Measurements from ENCODE around the gene CIT.

CIT gene

GRCh38 chr12:119803381-119803791 lies 73.7 kb downstream of the CIT start:
- no peak for DNase-seq

GRCh38 chr12:119802472-119802871 lies 74.6 kb downstream of the CIT start:
- no peak for DNase-seq

- DNase-seq: no peak
Measured at GRCh38 chr12:119797090-119797489, 80.0 kb downstream of the CIT start.

- no peak for DNase-seq
Measured at GRCh38 chr12:119796292-119796691, 80.8 kb downstream of the CIT start.

- DNase-seq: no peak
Measured at GRCh38 chr12:119791453-119791852, 85.7 kb downstream of the CIT start.

- DNase-seq: no peak
Measured at GRCh38 chr12:119788786-119789185, 88.3 kb downstream of the CIT start.

GRCh38 chr12:119786539-119786938 lies 90.6 kb downstream of the CIT start:
- DNase-seq: no peak

- DNase-seq: no peak
Measured at GRCh38 chr12:119784673-119785072, 92.4 kb downstream of the CIT start.

GRCh38 chr12:119783787-119784186 lies 93.3 kb downstream of the CIT start:
- DNase-seq: no peak

- no peak for DNase-seq
Measured at GRCh38 chr12:119781804-119782203, 95.3 kb downstream of the CIT start.

GRCh38 chr12:119780786-119781434 lies 96.2 kb downstream of the CIT start:
- no peak for DNase-seq

- DNase-seq: no peak
Measured at GRCh38 chr12:119775246-119775895, 101.7 kb downstream of the CIT start.

GRCh38 chr12:119772431-119772830 lies 104.7 kb downstream of the CIT start:
- no peak for DNase-seq

GRCh38 chr12:119770146-119770545 lies 107.0 kb downstream of the CIT start:
- DNase-seq: no peak

GRCh38 chr12:119762619-119763018 lies 114.5 kb downstream of the CIT start:
- DNase-seq: no peak

- no peak for DNase-seq
Measured at GRCh38 chr12:119758722-119759121, 118.4 kb downstream of the CIT start.

GRCh38 chr12:119758234-119758633 lies 118.9 kb downstream of the CIT start:
- DNase-seq: no peak

- DNase-seq: no peak
Measured at GRCh38 chr12:119751961-119752360, 125.2 kb downstream of the CIT start.

GRCh38 chr12:119749666-119750065 lies 127.5 kb downstream of the CIT start:
- DNase-seq: no peak

GRCh38 chr12:119748497-119748896 lies 128.6 kb downstream of the CIT start:
- no peak for DNase-seq

- DNase-seq: no peak
Measured at GRCh38 chr12:119746169-119746568, 131.0 kb downstream of the CIT start.

- DNase-seq: no peak
Measured at GRCh38 chr12:119744900-119745606, 132.1 kb downstream of the CIT start.

GRCh38 chr12:119742700-119743099 lies 134.4 kb downstream of the CIT start:
- DNase-seq: no peak

GRCh38 chr12:119740830-119741229 lies 136.3 kb downstream of the CIT start:
- DNase-seq: no peak
